ENCODE data around the gene ATF6.

The ATF6 gene

GRCh38 chr1:161838362-161838761 lies 72.2 kb downstream of the ATF6 start:
- no peak for DNase-seq

DNA sequence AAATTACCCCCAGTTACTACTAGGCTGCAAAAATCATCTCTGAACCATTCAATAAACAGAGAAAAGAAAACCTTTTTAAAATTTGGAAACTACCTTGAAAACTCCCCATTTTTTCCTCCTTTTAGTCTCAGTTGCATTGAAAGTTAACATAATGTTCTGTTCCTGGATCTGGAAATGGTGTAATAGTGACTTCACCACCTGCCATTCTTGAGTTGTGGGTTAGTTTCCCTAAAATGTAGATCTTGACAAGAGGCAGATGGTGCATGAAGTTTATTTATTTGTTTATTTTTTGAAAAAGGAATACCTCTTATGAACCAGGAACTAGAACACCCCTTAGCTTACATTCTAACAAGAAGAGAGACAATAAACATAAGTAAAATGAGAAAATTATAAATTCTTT lies 72.8 kb downstream of the ATF6 start:
- no peak for DNase-seq

DNA sequence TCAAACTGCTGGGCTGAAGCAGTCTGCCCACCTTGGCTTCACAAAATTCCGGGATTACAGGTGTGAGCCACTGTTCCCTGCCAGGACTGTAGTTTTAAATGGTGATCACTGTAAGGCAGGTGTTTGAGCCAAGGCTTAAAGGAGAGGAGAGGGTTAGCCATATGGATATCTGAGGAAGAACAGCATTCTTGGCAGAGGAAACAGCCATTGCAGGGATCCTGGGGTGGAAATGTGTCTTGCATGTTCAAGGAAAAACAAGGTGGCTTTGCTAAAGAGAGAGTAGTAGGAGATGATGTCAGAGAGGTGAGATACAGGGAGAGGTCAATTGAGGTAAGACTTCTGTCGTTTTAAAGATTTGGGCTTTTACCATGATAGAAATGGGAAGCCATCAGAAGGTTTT lies 73.5 kb downstream of the ATF6 start:
- no peak for DNase-seq

DNA sequence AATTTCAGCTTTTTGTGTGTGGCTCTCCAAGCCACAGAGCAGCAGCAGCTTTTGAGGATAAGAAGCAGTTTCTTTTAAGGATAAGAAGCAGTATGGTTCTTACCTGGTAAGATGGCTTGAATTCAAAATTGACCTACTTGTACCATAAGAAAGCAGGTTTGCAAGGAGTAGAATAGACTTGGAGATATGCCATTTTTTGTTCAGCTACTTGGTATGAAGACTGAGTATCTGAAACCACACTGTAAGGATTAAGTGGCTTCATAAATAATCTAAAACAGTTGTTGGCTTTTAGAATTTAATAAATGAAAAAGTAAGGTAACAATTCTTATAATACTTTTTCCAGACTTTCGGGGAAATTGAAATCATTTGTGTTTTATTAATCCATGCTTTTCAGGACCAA lies 74.2 kb downstream of the ATF6 start:
- no peak for DNase-seq

- DNase-seq, result no peak
Observed at GRCh38 chr1:161843156-161843555, 77.0 kb downstream of the ATF6 start.

- no peak for DNase-seq
Observed at GRCh38 chr1:161844696-161845095, 78.6 kb downstream of the ATF6 start.

GRCh38 chr1:161848676-161849075 lies 82.6 kb downstream of the ATF6 start:
- no peak for DNase-seq

GRCh38 chr1:161849518-161849917 lies 83.4 kb downstream of the ATF6 start:
- DNase-seq, result no peak

DNA sequence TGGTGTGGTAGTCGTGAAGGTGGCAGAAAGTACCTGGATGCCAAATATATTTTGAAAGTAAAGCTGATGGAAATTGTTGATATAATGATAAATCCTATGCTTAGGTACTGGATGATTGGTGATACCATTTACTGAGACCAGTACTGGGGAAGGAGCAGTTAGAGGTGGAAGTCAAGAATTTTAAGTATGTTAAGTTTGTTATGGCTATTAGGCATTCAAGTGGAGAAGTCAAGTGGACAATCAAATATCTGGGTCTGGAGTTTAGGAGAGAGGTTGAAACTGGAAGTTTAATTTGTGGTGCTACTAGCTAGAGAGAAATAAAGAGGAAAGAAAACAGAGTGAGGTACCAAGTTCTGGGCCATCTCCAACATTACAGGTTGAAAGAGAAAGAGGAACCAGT lies 89.1 kb downstream of the ATF6 start:
- no peak for DNase-seq

GRCh38 chr1:161858271-161858670 lies 92.2 kb downstream of the ATF6 start:
- no peak for DNase-seq

DNA sequence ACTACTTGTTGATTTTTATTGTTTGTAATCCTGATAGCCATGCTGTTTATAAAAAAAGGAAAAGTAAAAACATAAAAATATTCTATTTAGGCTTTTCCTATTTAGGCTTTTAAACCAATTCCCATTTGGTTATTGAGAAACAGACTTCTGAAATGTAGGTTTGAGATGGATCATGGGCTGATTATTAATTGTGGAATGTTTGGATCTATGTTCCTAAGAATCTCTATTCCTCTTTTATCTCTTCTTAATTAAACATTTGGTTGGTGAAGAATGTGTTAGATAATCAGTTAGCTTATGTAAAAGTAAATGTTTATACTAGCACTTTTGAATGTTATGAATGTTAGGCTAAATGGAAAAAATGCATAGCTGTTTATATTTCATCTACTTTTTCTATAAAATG lies 97.4 kb downstream of the ATF6 start:
- no peak for DNase-seq

- no peak for DNase-seq
Observed at GRCh38 chr1:161864577-161864976, 98.5 kb downstream of the ATF6 start.

- no peak for DNase-seq
Observed at GRCh38 chr1:161866241-161866640, 100.1 kb downstream of the ATF6 start.

DNA sequence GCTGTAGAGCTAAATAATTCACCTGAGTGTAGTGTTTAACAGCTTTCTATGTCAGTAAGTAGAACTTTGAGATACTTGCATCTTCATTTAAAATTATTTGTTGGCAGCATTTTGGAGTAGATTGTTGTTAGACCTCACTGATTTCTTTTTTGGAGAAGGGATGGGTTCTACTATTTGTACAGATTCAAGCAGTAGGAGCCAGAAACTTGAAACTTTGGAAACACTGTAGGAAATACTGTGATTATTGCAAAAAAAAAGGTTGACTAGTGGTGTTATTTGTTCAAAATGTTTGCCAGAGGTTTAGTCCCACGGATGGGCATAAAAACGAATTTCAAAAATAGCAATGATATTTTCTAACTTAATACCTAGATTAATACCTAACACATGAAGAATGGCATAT lies 102.7 kb downstream of the ATF6 start:
- no peak for DNase-seq

- DNase-seq, result no peak
Observed at GRCh38 chr1:161869291-161869690, 103.2 kb downstream of the ATF6 start.

- no peak for DNase-seq
Observed at GRCh38 chr1:161872506-161872905, 106.4 kb downstream of the ATF6 start.

- no peak for DNase-seq
Observed at GRCh38 chr1:161879261-161879660, 113.1 kb downstream of the ATF6 start.

DNA sequence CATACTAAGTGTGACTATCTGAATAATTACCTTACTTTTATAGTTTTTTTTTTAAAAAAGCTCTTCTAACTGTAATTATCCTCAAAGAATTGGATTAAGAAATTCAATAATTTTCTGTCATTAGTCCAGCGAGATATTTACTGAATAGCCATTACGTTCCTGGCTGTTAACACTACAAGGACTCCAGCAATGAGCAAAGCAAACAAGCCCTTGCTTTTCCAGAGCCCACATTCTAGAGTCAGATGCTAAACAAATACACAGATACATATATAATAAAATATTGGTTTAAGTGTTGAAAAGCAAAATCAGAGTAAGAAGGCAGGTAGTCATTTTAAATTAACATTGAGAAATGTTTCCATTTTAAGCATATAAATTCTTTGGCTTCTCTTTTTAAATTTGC lies 118.4 kb downstream of the ATF6 start:
- DNase-seq, result no peak

DNA sequence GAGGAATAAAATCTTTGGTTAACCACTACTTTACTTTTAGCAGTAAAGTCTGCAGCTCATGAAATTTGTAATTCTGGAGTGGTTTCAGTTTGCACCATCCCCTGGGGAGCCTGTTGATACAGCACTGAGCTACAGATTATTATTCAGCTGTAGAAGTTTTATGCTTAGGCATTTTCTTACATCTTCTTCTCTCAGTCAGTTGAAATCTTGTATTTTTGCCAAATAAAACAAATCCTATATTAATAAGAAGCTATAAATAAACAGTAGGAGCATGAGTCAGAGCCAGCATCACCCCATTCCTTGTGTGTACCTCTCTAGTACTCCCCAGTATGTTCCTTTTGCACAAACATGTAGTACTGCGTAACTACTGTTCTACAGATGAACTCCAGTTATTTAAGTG lies 118.9 kb downstream of the ATF6 start:
- no peak for DNase-seq

DNA sequence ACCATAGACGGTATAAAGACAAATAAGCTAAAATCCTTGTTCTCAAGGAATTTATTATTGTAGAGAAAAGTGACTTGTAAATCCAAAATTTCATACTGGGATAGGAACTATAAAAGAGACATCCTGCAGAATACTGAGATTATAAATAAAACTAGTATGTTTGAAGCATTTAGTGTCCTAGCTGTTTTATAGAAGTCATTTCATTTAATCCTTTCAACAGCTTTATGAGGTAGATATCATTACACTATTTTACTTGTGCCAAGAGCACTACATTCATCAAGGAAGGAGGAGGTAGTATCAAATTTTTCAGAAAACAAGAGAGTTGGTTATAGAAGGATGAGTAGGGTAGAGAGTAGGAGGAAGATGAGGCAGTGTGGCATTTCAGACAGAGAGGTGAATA lies 119.6 kb downstream of the ATF6 start:
- DNase-seq, result no peak

DNA sequence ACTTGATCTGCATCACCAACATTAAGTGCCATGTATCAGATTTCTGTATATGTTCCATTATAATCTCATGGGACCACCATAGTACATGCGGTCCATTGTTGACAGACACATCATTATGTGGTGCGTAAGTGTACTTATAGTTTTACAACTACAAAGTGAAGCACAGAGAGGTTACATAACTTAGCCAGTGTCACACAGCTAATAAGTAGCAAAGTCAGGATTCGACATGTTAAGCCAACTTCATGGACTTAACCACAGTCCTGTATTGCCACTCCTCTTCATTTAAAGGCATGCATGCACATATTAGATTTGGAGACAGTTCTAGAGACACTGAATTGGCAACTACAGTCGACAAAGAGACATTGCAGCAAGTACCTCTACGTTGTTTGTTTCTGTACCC lies 120.5 kb downstream of the ATF6 start:
- no peak for DNase-seq

- no peak for DNase-seq
Observed at GRCh38 chr1:161887730-161888287, 121.7 kb downstream of the ATF6 start.

GRCh38 chr1:161890574-161890973 lies 124.5 kb downstream of the ATF6 start:
- DNase-seq, result no peak

DNA sequence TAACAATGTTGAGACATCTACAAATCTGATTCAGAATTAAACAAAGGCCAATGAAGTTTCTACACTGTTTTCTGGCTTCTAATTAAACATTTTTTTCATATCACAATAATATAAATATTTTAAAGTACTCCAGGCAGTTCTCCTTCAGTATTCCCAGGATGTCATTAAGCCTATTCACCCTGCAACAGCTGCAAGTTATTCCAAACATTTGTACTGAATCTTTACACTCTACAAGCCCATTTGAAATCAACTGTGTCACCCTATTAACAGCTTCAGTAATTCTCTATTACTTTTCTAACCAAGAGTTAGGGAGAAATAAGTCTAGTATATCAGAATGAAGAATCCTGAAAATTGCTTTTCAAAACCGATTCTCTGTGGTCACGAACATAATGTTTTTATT lies 133.0 kb downstream of the ATF6 start:
- no peak for DNase-seq

DNA sequence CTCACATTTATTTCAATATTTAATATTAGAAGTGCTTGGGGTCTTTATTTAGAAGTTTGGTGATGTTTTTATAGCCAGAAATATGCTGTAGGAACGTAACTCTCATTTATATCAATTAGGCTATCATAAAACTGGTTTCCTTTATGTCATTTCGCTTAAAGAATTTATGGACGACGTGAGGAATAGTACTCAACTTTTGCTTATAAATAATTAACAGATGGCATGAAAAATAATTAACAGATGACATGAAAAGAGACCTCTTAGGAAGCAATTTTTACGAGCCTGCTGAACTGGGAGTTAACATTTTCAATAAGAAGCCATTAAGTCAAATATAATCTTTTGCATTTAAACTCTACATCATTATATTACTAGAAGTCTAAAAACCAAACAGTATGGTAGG lies 134.0 kb downstream of the ATF6 start:
- DNase-seq, result no peak

DNA sequence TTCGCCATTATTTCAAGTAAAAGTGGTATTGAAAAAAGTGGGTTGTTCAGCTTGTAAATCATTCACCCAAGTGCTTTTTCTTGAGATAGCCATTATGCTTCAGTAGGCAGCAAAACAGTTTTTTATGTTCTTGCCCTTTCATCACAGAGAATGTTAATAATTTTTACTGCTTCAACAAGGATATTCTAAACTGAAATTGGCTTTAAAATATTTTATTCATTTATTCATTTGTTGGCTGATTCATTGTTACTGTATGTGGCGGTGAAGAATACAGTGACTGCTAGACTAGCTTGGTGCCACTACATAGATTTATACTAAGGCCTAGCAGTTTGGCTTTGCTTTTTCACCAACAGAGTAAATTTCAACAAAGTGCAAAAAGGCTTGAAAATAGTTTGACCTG lies 136.1 kb downstream of the ATF6 start:
- no peak for DNase-seq

All from NCI-H526 (cell line).